Gastroesophageal sphincter (tissue), 4 donors: Measurements from ENCODE around the gene EXOC6B. TPM values are rescaled to one million over a fixed set of nuclear protein-coding genes. Genes with fewer than 3 reads are reported as not detected.

Source experiments
- ATAC-seq: fragments of 150-250 bp; one replicate; pipeline ENCODE4 v1.9.1; 2016; ENCODE audit warnings: mild to moderate bottlenecking, moderate library complexity
- H3K27ac ChIP-seq, 4 donors: fragments of 200-600 bp; sonication (generic) in 3 of 4; 1 replicate in 3 of 4; 2 replicates in 1 of 4; pipeline ENCODE4 v1.5.1; 2016 to 2019
- H3K27me3 ChIP-seq: fragments of 200-600 bp; sonication (generic); one replicate; pipeline ENCODE4 v1.5.1; 2019
- H3K36me3 ChIP-seq, 2 donors: fragments of 200-600 bp; sonication (generic); one replicate each; pipeline ENCODE4 v1.5.1; 2019; ENCODE audit warnings: control low read depth in 1 of 2
- H3K4me1 ChIP-seq, 3 donors: fragments of 200-600 bp; sonication (generic); 1 replicate in 2 of 3; 2 replicates in 1 of 3; pipeline ENCODE4 v1.5.1; 2016 to 2019; ENCODE audit warnings: control low read depth in 2 of 3
- H3K4me3 ChIP-seq, 2 donors: fragments of 200-600 bp; sonication (generic); one replicate each; pipeline ENCODE4 v1.5.1; 2019; ENCODE audit warnings: mild to moderate bottlenecking in 1 of 2, moderate library complexity in 1 of 2
- H3K9me3 ChIP-seq, 3 donors: fragments of 200-600 bp; sonication (generic); one replicate each; pipeline ENCODE4 v1.5.1; 2017 to 2019; ENCODE audit warnings: control low read depth in 2 of 3
- CTCF ChIP-seq, 4 experiments: fragments of 200-600 bp in 2 of 4; fragments of 450-650 bp in 2 of 4; sonication (generic) in 1 of 4; IDR thresholded peaks; one replicate each; pipeline ENCODE4 v1.5.1; 2017 to 2019; ENCODE audit warnings: antibody characterized with exemption in 4 of 4, mild to moderate bottlenecking in 2 of 4, moderate library complexity in 2 of 4
- EP300 ChIP-seq: sonication (generic); formaldehyde crosslinking; IDR thresholded peaks from one replicate; pipeline ENCODE4 v1.6.1; 2017; ENCODE audit warnings: antibody characterized with exemption, mild to moderate bottlenecking
- POLR2A ChIP-seq, 2 donors: fragments of 450-650 bp; IDR thresholded peaks; one replicate each; pipeline ENCODE4 v1.6.1; 2017; ENCODE audit warnings: antibody characterized with exemption in 2 of 2, mild to moderate bottlenecking in 2 of 2, moderate library complexity in 1 of 2
- POLR2AphosphoS5 ChIP-seq: sonication (generic); formaldehyde crosslinking; IDR thresholded peaks from one replicate; pipeline ENCODE4 v1.6.1; 2017; ENCODE audit warnings: antibody characterized with exemption
- WGBS, 2 donors: methylation state at CpG; one replicate each; pipeline ENCODE4 v1.1.5; 2018; ENCODE audit warnings: low coverage in 1 of 2; 5-methylcytosine and 5-hydroxymethylcytosine counted together
- total RNA-seq, 4 donors: library from RNA; depleted of rRNA; stranded (reverse); fragments of >200 nt; gene quantifications; one replicate each; pipeline ENCODE4 v1.1.0, GENCODE V29; 2016

The EXOC6B gene
- total RNA-seq: 10 to 100 TPM; 35.3 to 47.2 (median 41.2) TPM

GRCh38 chr2:72825257-72826155, at the start of gene EXOC6B:
Gene EXOC6B (minus strand): TSS chr2:72826033.
- Histone ChIP-seq H3K4me1 (peaks cover 0 to 30% (median 11%) of the 10 kb centered on the region in 3 donors), H3K4me3 (peak within 1 kb of the TSS; percentile 61 to 90), H3K27ac (peak within 1 kb of the TSS; percentile 7 to 90 (median 86)), H3K27me3 (no peaks in the 10 kb centered on the region), H3K36me3 (no peaks in the 10 kb centered on the region), H3K9me3 (no peaks in the 10 kb centered on the region)
- WGBS, 2 donors: 0 to 11% methylated on average over 5 to 9 of the region's 71 CpGs
- peak; percentile 96 for ATAC-seq
- TF ChIP-seq POLR2AphosphoS5 (peak; percentile 77), CTCF (IDR thresholded peaks at IDR 0.05) (peak in 2 of 4 experiments; percentile 7 to 28), EP300 (no peak), POLR2A (IDR thresholded peaks at IDR 0.05) (peak; percentile 42 to 51)

- H3K27me3 ChIP-seq: peaks cover 10% of the 10 kb centered on the region
- H3K9me3 ChIP-seq: peaks cover 0 to 8% (median 0%) of the 10 kb centered on the region in 3 donors
- H3K27ac ChIP-seq: no peak overlapping the region
- no peaks in the 10 kb centered on the region for H3K4me1 ChIP-seq
- no peaks in the 10 kb centered on the region for H3K36me3 ChIP-seq
- ATAC-seq: no peak
- no peak for TF ChIP-seq POLR2AphosphoS5
- TF ChIP-seq POLR2A (IDR thresholded peaks at IDR 0.05): no peak
- no peak for TF ChIP-seq EP300
- no peak for TF ChIP-seq CTCF (IDR thresholded peaks at IDR 0.05)
- H3K4me3 ChIP-seq: no peak overlapping the region
Measured at GRCh38 chr2:72871880-72872279, 46.0 kb upstream of the EXOC6B start.

- TF ChIP-seq POLR2A (IDR thresholded peaks at IDR 0.05) (no peak), POLR2AphosphoS5 (no peak), EP300 (no peak), CTCF (IDR thresholded peaks at IDR 0.05) (no peak)
Measured at GRCh38 chr2:72871060-72871459, 45.2 kb upstream of the EXOC6B start.

GRCh38 chr2:72864500-72864899, 38.7 kb upstream of the EXOC6B start:
- H3K9me3 ChIP-seq: no peaks in the 10 kb centered on the region
- H3K4me3 ChIP-seq: no peak overlapping the region
- H3K27ac ChIP-seq: no peak overlapping the region
- ATAC-seq: no peak
- peaks cover 0 to 11% (median 3%) of the 10 kb centered on the region in 3 donors for H3K4me1 ChIP-seq
- WGBS, 2 donors: 15 to 17% methylated on average over 2 of the region's 2 CpGs
- peaks cover 45% of the 10 kb centered on the region for H3K27me3 ChIP-seq
- no peaks in the 10 kb centered on the region for H3K36me3 ChIP-seq
- TF ChIP-seq POLR2AphosphoS5 (no peak), POLR2A (IDR thresholded peaks at IDR 0.05) (no peak), EP300 (no peak), CTCF (IDR thresholded peaks at IDR 0.05) (no peak)

More at GRCh38 chr2:72871060-72871459, 45.2 kb upstream of the EXOC6B start:
- no peaks in the 10 kb centered on the region for H3K4me1 ChIP-seq
- H3K36me3 ChIP-seq: no peaks in the 10 kb centered on the region
- peaks cover 0 to 8% (median 0%) of the 10 kb centered on the region in 3 donors for H3K9me3 ChIP-seq
- no peak overlapping the region for H3K4me3 ChIP-seq
- peaks cover 10% of the 10 kb centered on the region for H3K27me3 ChIP-seq
- H3K27ac ChIP-seq: no peak overlapping the region
- 33 to 42% methylated on average over 1 of the region's 1 CpG for WGBS, 2 donors
- no peak for ATAC-seq

- peaks cover 0 to 11% (median 3%) of the 10 kb centered on the region in 3 donors for H3K4me1 ChIP-seq
- H3K27me3 ChIP-seq: peaks cover 46% of the 10 kb centered on the region
- no peak for ATAC-seq
Measured at GRCh38 chr2:72863046-72863445, 37.2 kb upstream of the EXOC6B start.

More at GRCh38 chr2:72863046-72863445, 37.2 kb upstream of the EXOC6B start:
- no peaks in the 10 kb centered on the region for H3K9me3 ChIP-seq
- WGBS, 2 donors: 63 to 83% methylated on average over 1 to 2 of the region's 13 CpGs
- no peaks in the 10 kb centered on the region for H3K36me3 ChIP-seq
- peak overlapping the region in 1 of 2 donors; percentile 22 for H3K4me3 ChIP-seq
- TF ChIP-seq POLR2A (IDR thresholded peaks at IDR 0.05) (no peak), POLR2AphosphoS5 (no peak)
- no peak overlapping the region for H3K27ac ChIP-seq
